ENCODE measurements around the gene STAT3.

- no peak for TF ChIP-seq RAD21 (IDR thresholded peaks at IDR 0.05; ENCODE audit: low read depth)
- no peak for TF ChIP-seq EZH2phosphoT487 (IDR thresholded peaks at IDR 0.05; ENCODE audit: borderline replicate concordance)
- TF ChIP-seq JUND (IDR thresholded peaks at IDR 0.05): no peak
- no peak for TF ChIP-seq CTCF (IDR thresholded peaks at IDR 0.05 in 2 of 3, conservative IDR thresholded peaks at IDR 0.05 in 1 of 3; ENCODE audit: borderline replicate concordance in 1 of 3, insufficient read depth in 1 of 3, low read depth in 2 of 3, low read length in 2 of 3)
- TF ChIP-seq EZH2 (IDR thresholded peaks at IDR 0.05): no peak
- TF ChIP-seq POLR2AphosphoS5 (IDR thresholded peaks at IDR 0.05; ENCODE audit: low read depth, low read length): no peak
- TF ChIP-seq ELF1 (IDR thresholded peaks at IDR 0.05; ENCODE audit: borderline replicate concordance, low read depth): no peak
- TF ChIP-seq CEBPB (IDR thresholded peaks at IDR 0.05; ENCODE audit: low read depth): no peak
- TF ChIP-seq POLR2A (IDR thresholded peaks at IDR 0.05; ENCODE audit: borderline replicate concordance, extremely low read depth, insufficient read depth, insufficient read length): no peak
- no peak for TF ChIP-seq SIN3A (IDR thresholded peaks at IDR 0.05; ENCODE audit: low read depth)
- TF ChIP-seq REST (IDR thresholded peaks at IDR 0.05; ENCODE audit: low read depth): no peak
- no peak for TF ChIP-seq ZFX (IDR thresholded peaks at IDR 0.05)
- TF ChIP-seq EGR1 (IDR thresholded peaks at IDR 0.05; ENCODE audit: low read depth): no peak
- no peak for TF ChIP-seq SRF (IDR thresholded peaks at IDR 0.05; ENCODE audit: low read depth)
Observed at GRCh38 chr17:42289611-42290181, 98.5 kb downstream of the STAT3 start.
